Lower lobe of right lung (tissue), 2 donors: ENCODE measurements around the gene JHY. TPM values are rescaled to one million over a fixed set of nuclear protein-coding genes. Genes with fewer than 3 reads are reported as not detected.
A peak's percentile ranks its signal among the peaks of the same experiment; 100 is the strongest.

ENCODE experiments used
- ATAC-seq, 2 donors: fragments of 200-7000 bp; cut with Tn5 transposase; one replicate each; pipeline ENCODE4 v1.9.1; 2020 to 2022; ENCODE audit warnings: mild to moderate bottlenecking in 2 of 2, moderate library complexity in 2 of 2
- DNase-seq: peaks from one replicate; pipeline ENCODE4 v3.0.0-alpha.2; 2020
- H3K27ac ChIP-seq: fragments of 200-600 bp; one replicate; pipeline ENCODE4 v1.8.0; 2022
- H3K27me3 ChIP-seq: fragments of 200-600 bp; one replicate; pipeline ENCODE4 v1.8.0; 2022; ENCODE audit warnings: low read depth
- H3K36me3 ChIP-seq: fragments of 200-600 bp; one replicate; pipeline ENCODE4 v1.8.0; 2022; ENCODE audit warnings: mild to moderate bottlenecking
- H3K4me1 ChIP-seq: fragments of 200-600 bp; one replicate; pipeline ENCODE4 v1.8.0; 2022
- H3K4me3 ChIP-seq: fragments of 200-600 bp; one replicate; pipeline ENCODE4 v1.8.0; 2022; ENCODE audit warnings: mild to moderate bottlenecking
- H3K9me3 ChIP-seq: fragments of 200-600 bp; one replicate; pipeline ENCODE4 v1.8.0; 2022
- intact Hi-C: fragments of 100-400 bp; cut with DNase I; formaldehyde crosslinking; loops from one replicate; pipeline ENCODE4 v1.11.0; 2022
- total RNA-seq: library from RNA; stranded (reverse); fragmentation: NEBNext Ultra II Directional; extraction: Animal tissue kit (Norgen Biotek cat#: 25700); gene quantifications from one replicate; pipeline ENCODE4 v1.2.1, GENCODE V29; 2021
- TF ChIP-seq, protein P1 (sequence below): fragments of 200-600 bp; IDR thresholded peaks from one replicate; pipeline ENCODE4 v1.8.0; 2022; ENCODE audit warnings: antibody characterized with exemption, mild to moderate bottlenecking
- donor health status: DM: no; HTN: yes; CAD: no; lungs with severe emphysema.

JHY gene
- total RNA-seq, 1 donor from 2014 or later = 10.4 TPM

DNA sequence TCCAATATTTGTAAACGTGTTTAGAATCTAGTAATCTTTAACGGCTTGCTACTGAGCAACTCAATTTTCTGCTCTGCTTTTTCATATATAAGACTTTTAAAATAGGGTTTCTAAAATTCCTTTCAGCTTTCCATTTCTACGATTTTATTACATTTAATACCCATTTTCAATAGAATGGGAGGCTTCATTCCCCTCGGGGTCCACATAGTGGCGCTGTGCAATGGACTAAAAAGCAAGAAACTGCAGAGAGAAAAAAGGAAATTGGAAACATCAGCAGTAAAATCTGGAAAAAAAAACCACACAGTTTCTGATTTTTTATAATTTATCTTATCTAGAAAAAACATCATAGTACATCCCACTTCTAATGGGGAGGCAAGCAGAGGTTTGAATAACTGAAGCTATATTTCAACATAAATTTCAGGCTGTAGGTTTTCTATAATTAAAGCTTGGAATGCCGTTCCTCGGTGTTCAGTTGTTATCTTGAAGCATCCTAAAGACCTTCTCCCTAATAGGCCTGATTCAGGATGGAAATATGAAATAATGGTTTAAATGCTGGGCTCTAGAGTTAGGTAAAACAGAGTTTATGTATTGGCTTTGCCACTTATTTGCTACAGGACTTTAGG is 18.7 kb upstream of the JHY start:
- intact Hi-C loops = loop anchor here (5.0 kb wide), 1 partner anchor 158 kb away; no protein-coding TSS in a partner anchor
- peaks cover 6% of the 10 kb centered on the region for H3K27me3 ChIP-seq
- H3K36me3 ChIP-seq = no peaks in the 10 kb centered on the region
- no peak for DNase-seq
- peak overlapping the region; percentile 46 for H3K27ac ChIP-seq
- no peaks in the 10 kb centered on the region for H3K4me1 ChIP-seq
- TF ChIP-seq, protein P1, sequence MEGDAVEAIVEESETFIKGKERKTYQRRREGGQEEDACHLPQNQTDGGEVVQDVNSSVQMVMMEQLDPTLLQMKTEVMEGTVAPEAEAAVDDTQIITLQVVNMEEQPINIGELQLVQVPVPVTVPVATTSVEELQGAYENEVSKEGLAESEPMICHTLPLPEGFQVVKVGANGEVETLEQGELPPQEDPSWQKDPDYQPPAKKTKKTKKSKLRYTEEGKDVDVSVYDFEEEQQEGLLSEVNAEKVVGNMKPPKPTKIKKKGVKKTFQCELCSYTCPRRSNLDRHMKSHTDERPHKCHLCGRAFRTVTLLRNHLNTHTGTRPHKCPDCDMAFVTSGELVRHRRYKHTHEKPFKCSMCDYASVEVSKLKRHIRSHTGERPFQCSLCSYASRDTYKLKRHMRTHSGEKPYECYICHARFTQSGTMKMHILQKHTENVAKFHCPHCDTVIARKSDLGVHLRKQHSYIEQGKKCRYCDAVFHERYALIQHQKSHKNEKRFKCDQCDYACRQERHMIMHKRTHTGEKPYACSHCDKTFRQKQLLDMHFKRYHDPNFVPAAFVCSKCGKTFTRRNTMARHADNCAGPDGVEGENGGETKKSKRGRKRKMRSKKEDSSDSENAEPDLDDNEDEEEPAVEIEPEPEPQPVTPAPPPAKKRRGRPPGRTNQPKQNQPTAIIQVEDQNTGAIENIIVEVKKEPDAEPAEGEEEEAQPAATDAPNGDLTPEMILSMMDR = peak; percentile 82
- ATAC-seq = peak; percentile 56 to 76
- H3K9me3 ChIP-seq = no peaks in the 10 kb centered on the region
- H3K4me3 ChIP-seq = peak overlapping the region; percentile 32

DNA sequence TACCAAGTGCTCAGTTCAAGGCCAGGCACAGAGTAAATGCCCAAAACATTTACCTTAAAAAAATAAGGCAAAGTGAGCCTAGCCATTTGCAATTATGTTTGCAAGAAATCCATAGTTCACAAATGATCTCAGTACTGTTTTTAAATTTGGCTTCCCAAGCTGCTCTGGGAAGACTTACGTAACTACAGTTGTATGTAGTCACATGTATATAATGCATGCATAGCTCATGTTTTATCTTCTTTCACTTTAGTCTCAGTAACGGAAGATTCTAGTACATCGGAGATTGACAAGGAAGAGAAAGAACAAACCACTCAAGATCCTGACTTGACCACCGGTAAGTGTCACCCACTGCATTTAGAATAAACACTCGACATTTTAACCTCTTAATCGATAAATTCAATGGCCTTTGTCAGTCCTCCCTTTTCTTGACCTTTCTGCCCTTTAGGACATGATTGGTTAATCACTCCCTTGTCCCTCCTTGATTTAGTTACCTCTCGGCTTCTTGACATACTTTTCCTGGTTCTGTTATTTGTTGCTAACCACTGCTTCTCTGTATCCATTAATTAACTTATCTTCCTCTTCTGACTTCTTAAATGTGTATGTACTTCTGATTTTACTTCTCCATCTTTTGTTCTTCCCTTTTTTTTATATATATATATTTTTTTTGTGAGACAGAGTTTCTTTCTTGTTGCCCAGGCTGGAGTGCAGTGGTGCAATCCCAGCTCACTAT is 18.0 kb upstream of the JHY start:
- peak overlapping the region; percentile 32 for H3K4me3 ChIP-seq
- TF ChIP-seq, protein P1 = no peak
- H3K36me3 ChIP-seq = no peaks in the 10 kb centered on the region
- H3K9me3 ChIP-seq = no peaks in the 10 kb centered on the region
- H3K4me1 ChIP-seq = no peaks in the 10 kb centered on the region
- DNase-seq = no peak
- peak; percentile 57 to 63 for ATAC-seq
- H3K27ac ChIP-seq = peak overlapping the region; percentile 46
- intact Hi-C loops = loop anchor here (5.0 kb wide), 1 partner anchor 158 kb away; no protein-coding TSS in a partner anchor
- H3K27me3 ChIP-seq = peaks cover 6% of the 10 kb centered on the region

GRCh38 chr11:122869622-122870021 is 12.9 kb upstream of the JHY start:
- no peak for DNase-seq
- H3K4me3 ChIP-seq = no peak overlapping the region
- no peaks in the 10 kb centered on the region for H3K27me3 ChIP-seq
- TF ChIP-seq, protein P1 = no peak
- H3K4me1 ChIP-seq = no peaks in the 10 kb centered on the region
- intact Hi-C loops = no loop called here
- no peaks in the 10 kb centered on the region for H3K9me3 ChIP-seq
- no peak overlapping the region for H3K27ac ChIP-seq
- H3K36me3 ChIP-seq = no peaks in the 10 kb centered on the region
- no peak for ATAC-seq

DNA sequence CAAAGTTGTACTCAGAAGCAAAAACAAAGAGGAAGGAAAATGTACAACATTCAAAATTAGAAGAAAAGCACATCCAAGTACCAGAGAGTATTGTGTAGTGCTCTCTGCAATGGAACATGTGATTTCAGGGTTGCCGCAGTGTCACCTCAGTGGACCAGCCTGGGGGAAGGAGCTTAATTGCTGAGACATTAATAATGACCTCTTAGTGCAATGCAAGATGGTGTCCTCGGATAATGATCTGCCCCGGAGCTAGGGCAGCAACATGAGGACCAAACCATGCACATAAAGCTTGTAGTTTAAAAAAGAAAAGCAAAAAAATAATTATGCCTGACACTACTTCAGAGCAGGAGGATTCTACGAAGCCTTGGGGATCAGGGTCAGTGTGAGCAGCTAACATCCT is 11.3 kb upstream of the JHY start:
- Histone ChIP-seq H3K4me3 (no peak overlapping the region), H3K27ac (no peak overlapping the region), H3K9me3 (no peaks in the 10 kb centered on the region), H3K36me3 (no peaks in the 10 kb centered on the region), H3K27me3 (no peaks in the 10 kb centered on the region), H3K4me1 (no peaks in the 10 kb centered on the region)
- ATAC-seq (no peak), DNase-seq (no peak)
- TF ChIP-seq, protein P1 = no peak
- intact Hi-C loops = no loop called here

- Histone ChIP-seq H3K4me3 (no peak overlapping the region), H3K27me3 (no peaks in the 10 kb centered on the region), H3K36me3 (no peaks in the 10 kb centered on the region), H3K4me1 (no peaks in the 10 kb centered on the region), H3K27ac (no peak overlapping the region), H3K9me3 (no peaks in the 10 kb centered on the region)
- intact Hi-C loops = no loop called here
- ATAC-seq = no peak
- TF ChIP-seq, protein P1 = no peak
- DNase-seq = no peak
Observed at GRCh38 chr11:122872046-122872445, 10.5 kb upstream of the JHY start.
